Right ventricle myocardium superior (tissue), 1 donor: Measurements from ENCODE around the gene PAPPA2. TPM values are rescaled to one million over a fixed set of nuclear protein-coding genes. Genes with fewer than 3 reads are reported as not detected.
A peak's percentile ranks its signal among the peaks of the same experiment; 100 is the strongest.

Experiments used
- ATAC-seq: fragments of 200-7000 bp; cut with Tn5 transposase; one replicate; pipeline ENCODE4 v1.9.1; 2020; ENCODE audit warnings: mild to moderate bottlenecking; ENCODE audit not compliant: poor library complexity
- DNase-seq: peaks from one replicate; pipeline ENCODE4 v3.0.0-alpha.2; 2020
- intact Hi-C: fragments of 100-400 bp; cut with DNase I; formaldehyde crosslinking; loops from one replicate; pipeline ENCODE4 v1.11.2; 2022
- total RNA-seq: library from RNA; stranded (reverse); fragmentation: NEBNext Ultra II Directional; extraction: Animal tissue kit (Norgen Biotek cat#: 25700); gene quantifications from one replicate; pipeline ENCODE4 v1.2.1, GENCODE V29; 2021
- donor health status: DM: no; HTN: yes; CAD: no; lungs with severe emphysema.

The PAPPA2 gene
- total RNA-seq, 1 donor from 2014 or later: 0.32 TPM

GRCh38 chr1:176638713-176639526 lies 175.9 kb downstream of the PAPPA2 start:
- ATAC-seq: peak; percentile 63
- peak; percentile 42 for DNase-seq
- intact Hi-C loops: no loop called here

GRCh38 chr1:176643536-176643935 lies 180.6 kb downstream of the PAPPA2 start:
- intact Hi-C loops: no loop called here
- no peak for ATAC-seq
- no peak for DNase-seq

- ATAC-seq (no peak), DNase-seq (no peak)
- intact Hi-C loops: no loop called here
These were observed 185.6 kb downstream of the PAPPA2 start for GRCh38 chr1:176648556-176648955.

- intact Hi-C loops: no loop called here
These were observed 193.5 kb downstream of the PAPPA2 start for GRCh38 chr1:176656257-176656995.

GRCh38 chr1:176669782-176670181 lies 206.8 kb downstream of the PAPPA2 start:
- intact Hi-C loops: no loop called here
- peak; percentile 45 for ATAC-seq
- DNase-seq: no peak

More at GRCh38 chr1:176656257-176656995, 193.5 kb downstream of the PAPPA2 start:
- ATAC-seq: peak; percentile 99
- no peak for DNase-seq

GRCh38 chr1:176670853-176671252 lies 207.9 kb downstream of the PAPPA2 start:
- no peak for DNase-seq
- intact Hi-C loops: no loop called here
- no peak for ATAC-seq

- ATAC-seq (no peak), DNase-seq (no peak)
- intact Hi-C loops: no loop called here
These were observed 220.0 kb downstream of the PAPPA2 start for GRCh38 chr1:176682830-176683535.

- no peak for DNase-seq
- ATAC-seq: peak; percentile 69
These were observed 228.6 kb downstream of the PAPPA2 start for GRCh38 chr1:176691251-176692228.

GRCh38 chr1:176692431-176692830 lies 229.5 kb downstream of the PAPPA2 start:
- intact Hi-C loops: loop anchor here (5.0 kb wide), 1 partner anchor 130 kb away; no protein-coding TSS in a partner anchor
- peak; percentile 86 for DNase-seq
- ATAC-seq: peak; percentile 88

More at GRCh38 chr1:176691251-176692228, 228.6 kb downstream of the PAPPA2 start:
- intact Hi-C loops: loop anchor here (5.0 kb wide), 1 partner anchor 129 kb away; no protein-coding TSS in a partner anchor

- intact Hi-C loops: loop anchor here (5.0 kb wide), 1 partner anchor 131 kb away; no protein-coding TSS in a partner anchor
- ATAC-seq (peak; percentile 54), DNase-seq (no peak)
These were observed 230.2 kb downstream of the PAPPA2 start for GRCh38 chr1:176692988-176693696.

GRCh38 chr1:176693697-176694329 lies 230.8 kb downstream of the PAPPA2 start:
- intact Hi-C loops: loop anchor here (5.0 kb wide), 1 partner anchor 132 kb away; no protein-coding TSS in a partner anchor

GRCh38 chr1:176694713-176695112 lies 231.7 kb downstream of the PAPPA2 start:
- DNase-seq (no peak), ATAC-seq (no peak)
- intact Hi-C loops: loop anchor here (5.0 kb wide), 2 partner anchors 132 to 148 kb away; no protein-coding TSS in a partner anchor

More at GRCh38 chr1:176693697-176694329, 230.8 kb downstream of the PAPPA2 start:
- no peak for DNase-seq
- ATAC-seq: peak; percentile 48

- DNase-seq: no peak
- ATAC-seq: no peak
- intact Hi-C loops: loop anchor here (5.0 kb wide), 1 partner anchor 146 kb away; no protein-coding TSS in a partner anchor
These were observed 233.1 kb downstream of the PAPPA2 start for GRCh38 chr1:176696109-176696508.

- intact Hi-C loops: loop anchor here (5.0 kb wide), 1 partner anchor 146 kb away; no protein-coding TSS in a partner anchor
- ATAC-seq (no peak), DNase-seq (no peak)
These were observed 233.7 kb downstream of the PAPPA2 start for GRCh38 chr1:176696689-176697088.

- intact Hi-C loops: loop anchor here (5.0 kb wide), 1 partner anchor 142 kb away; no protein-coding TSS in a partner anchor
- DNase-seq: no peak
- no peak for ATAC-seq
These were observed 236.8 kb downstream of the PAPPA2 start for GRCh38 chr1:176699821-176700220.

GRCh38 chr1:176701151-176701866 lies 238.3 kb downstream of the PAPPA2 start:
- DNase-seq (no peak), ATAC-seq (no peak)
- intact Hi-C loops: no loop called here
